ENCODE measurements around the gene DCHS1. TPM values are rescaled to one million over a fixed set of nuclear protein-coding genes. Genes with fewer than 3 reads are reported as not detected.

Gene DCHS1
- total and polyA plus RNA-seq, 10 donors, result 1.9 to 58.8 (median 36.3) TPM

- intact Hi-C loops (cut with DNase I; ENCODE audit: low total_unique reads), result loop anchor here (10.0 kb wide), 1 partner anchor 65 kb away; no protein-coding TSS in a partner anchor
- Histone ChIP-seq H3K27ac (no peak overlapping the region), H3K27me3 (replicated peaks in 1 of 7) (no peaks in the 10 kb centered on the region), H3K36me3 (peaks cover 0 to 75% (median 55%) of the 10 kb centered on the region in 6 donors), H3K9me3 (no peaks in the 10 kb centered on the region), H3K4me1 (peaks cover 19 to 49% (median 32%) of the 10 kb centered on the region in 6 donors), H3K4me3 (no peak overlapping the region)
- DNase-seq, result no peak
- 75 to 92% (median 84%) methylated on average over 1 of the region's 1 CpG for WGBS, 5 donors
- no peak for TF ChIP-seq POLR2AphosphoS5 (IDR thresholded peaks at IDR 0.05)
- no peak for TF ChIP-seq POLR2A (IDR thresholded peaks at IDR 0.05)
- no peak for TF ChIP-seq CTCF (IDR thresholded peaks at IDR 0.05 in 8 of 11, conservative IDR thresholded peaks at IDR 0.05 in 3 of 11)
Observed at GRCh38 chr11:6599449-6599848, 56.2 kb downstream of the DCHS1 start.

- TF ChIP-seq POLR2AphosphoS5 (IDR thresholded peaks at IDR 0.05), result no peak
- no peak for TF ChIP-seq CTCF (IDR thresholded peaks at IDR 0.05 in 8 of 11, conservative IDR thresholded peaks at IDR 0.05 in 3 of 11)
- TF ChIP-seq POLR2A (IDR thresholded peaks at IDR 0.05), result no peak
- Histone ChIP-seq H3K4me1 (peaks cover 18 to 45% (median 30%) of the 10 kb centered on the region in 6 donors), H3K27me3 (replicated peaks in 1 of 7) (no peaks in the 10 kb centered on the region), H3K27ac (no peak overlapping the region), H3K9me3 (no peaks in the 10 kb centered on the region), H3K36me3 (peaks cover 0 to 82% (median 62%) of the 10 kb centered on the region in 6 donors), H3K4me3 (no peak overlapping the region)
- intact Hi-C loops (cut with DNase I; ENCODE audit: low total_unique reads), result loop anchor here (10.0 kb wide), 1 partner anchor 64 kb away; no protein-coding TSS in a partner anchor
- DNase-seq, result no peak
- 95 to 97% (median 95%) methylated on average over 3 of the region's 3 CpGs for WGBS, 5 donors
Observed at GRCh38 chr11:6598555-6598954, 57.1 kb downstream of the DCHS1 start.

- no peaks in the 10 kb centered on the region for H3K9me3 ChIP-seq
- no peak overlapping the region for H3K27ac ChIP-seq
- H3K36me3 ChIP-seq, result peaks cover 0 to 99% (median 66%) of the 10 kb centered on the region in 6 donors
- no peak for TF ChIP-seq POLR2A (IDR thresholded peaks at IDR 0.05)
- TF ChIP-seq POLR2AphosphoS5 (IDR thresholded peaks at IDR 0.05), result no peak
- TF ChIP-seq CTCF (IDR thresholded peaks at IDR 0.05 in 8 of 11, conservative IDR thresholded peaks at IDR 0.05 in 3 of 11), result no peak
- peaks cover 3 to 27% (median 15%) of the 10 kb centered on the region in 6 donors for H3K4me1 ChIP-seq
- intact Hi-C loops (cut with DNase I; ENCODE audit: low total_unique reads), result loop anchor here (10.0 kb wide), 1 partner anchor 62 kb away; no protein-coding TSS in a partner anchor
- H3K27me3 ChIP-seq (replicated peaks in 1 of 7), result no peaks in the 10 kb centered on the region
- H3K4me3 ChIP-seq, result no peak overlapping the region
- WGBS, 5 donors, result 78 to 91% (median 85%) methylated on average over 5 of the region's 5 CpGs
- no peak for DNase-seq
Observed at GRCh38 chr11:6596239-6596877, 59.3 kb downstream of the DCHS1 start.

- H3K27me3 ChIP-seq (replicated peaks in 1 of 7), result no peaks in the 10 kb centered on the region
Observed at GRCh38 chr11:6594142-6594768, 61.4 kb downstream of the DCHS1 start.

More at GRCh38 chr11:6594142-6594768, 61.4 kb downstream of the DCHS1 start:
- H3K9me3 ChIP-seq, result no peaks in the 10 kb centered on the region
- H3K27ac ChIP-seq, result no peak overlapping the region
- H3K4me1 ChIP-seq, result peaks cover 0 to 6% (median 0%) of the 10 kb centered on the region in 6 donors
- WGBS, 5 donors, result 75 to 88% (median 84%) methylated on average over 3 of the region's 3 CpGs
- H3K36me3 ChIP-seq, result peaks cover 0 to 91% (median 45%) of the 10 kb centered on the region in 6 donors
- TF ChIP-seq POLR2A (IDR thresholded peaks at IDR 0.05) (no peak), POLR2AphosphoS5 (IDR thresholded peaks at IDR 0.05) (no peak), CTCF (IDR thresholded peaks at IDR 0.05 in 8 of 11, conservative IDR thresholded peaks at IDR 0.05 in 3 of 11) (no peak)
- H3K4me3 ChIP-seq, result no peak overlapping the region
- intact Hi-C loops (cut with DNase I; ENCODE audit: low total_unique reads), result loop anchor here (10.0 kb wide), 1 partner anchor 59 kb away; no protein-coding TSS in a partner anchor
- DNase-seq, result no peak

All from spleen (tissue), 11 donors.